Lower lobe of right lung (tissue), 2 donors: ENCODE measurements around the gene PGPEP1. TPM values are rescaled to one million over a fixed set of nuclear protein-coding genes. Genes with fewer than 3 reads are reported as not detected.

Source experiments
- ATAC-seq, 2 donors: fragments of 200-7000 bp; cut with Tn5 transposase; one replicate each; pipeline ENCODE4 v1.9.1; 2020 to 2022; ENCODE audit warnings: mild to moderate bottlenecking in 2 of 2, moderate library complexity in 2 of 2
- DNase-seq: peaks from one replicate; pipeline ENCODE4 v3.0.0-alpha.2; 2020
- H3K27ac ChIP-seq: fragments of 200-600 bp; one replicate; pipeline ENCODE4 v1.8.0; 2022
- H3K27me3 ChIP-seq: fragments of 200-600 bp; one replicate; pipeline ENCODE4 v1.8.0; 2022; ENCODE audit warnings: low read depth
- H3K36me3 ChIP-seq: fragments of 200-600 bp; one replicate; pipeline ENCODE4 v1.8.0; 2022; ENCODE audit warnings: mild to moderate bottlenecking
- H3K4me1 ChIP-seq: fragments of 200-600 bp; one replicate; pipeline ENCODE4 v1.8.0; 2022
- H3K4me3 ChIP-seq: fragments of 200-600 bp; one replicate; pipeline ENCODE4 v1.8.0; 2022; ENCODE audit warnings: mild to moderate bottlenecking
- H3K9me3 ChIP-seq: fragments of 200-600 bp; one replicate; pipeline ENCODE4 v1.8.0; 2022
- CTCF ChIP-seq: fragments of 200-600 bp; IDR thresholded peaks from one replicate; pipeline ENCODE4 v1.8.0; 2022; ENCODE audit warnings: antibody characterized with exemption, mild to moderate bottlenecking
- intact Hi-C: fragments of 100-400 bp; cut with DNase I; formaldehyde crosslinking; loops from one replicate; pipeline ENCODE4 v1.11.0; 2022
- total RNA-seq: library from RNA; stranded (reverse); fragmentation: NEBNext Ultra II Directional; extraction: Animal tissue kit (Norgen Biotek cat#: 25700); gene quantifications from one replicate; pipeline ENCODE4 v1.2.1, GENCODE V29; 2021
- donor health status: DM: no; HTN: yes; CAD: no; lungs with severe emphysema.

The PGPEP1 gene
- total RNA-seq, 1 donor from 2014 or later, result 40.9 TPM

- intact Hi-C loops, result no loop called here
- Histone ChIP-seq H3K9me3 (no peaks in the 10 kb centered on the region), H3K27ac (peak overlapping the region; percentile 27), H3K4me1 (peaks cover 34% of the 10 kb centered on the region), H3K4me3 (no peak overlapping the region), H3K27me3 (no peaks in the 10 kb centered on the region), H3K36me3 (peaks cover 2% of the 10 kb centered on the region)
- no peak for TF ChIP-seq CTCF
- peak; percentile 42 to 53 for ATAC-seq
- DNase-seq, result no peak
Measured at GRCh38 chr19:18368504-18369222, 28.3 kb downstream of the PGPEP1 start.

- TF ChIP-seq CTCF, result no peak
- H3K27ac ChIP-seq, result peak overlapping the region; percentile 78
- H3K4me1 ChIP-seq, result peaks cover 57% of the 10 kb centered on the region
- H3K9me3 ChIP-seq, result no peaks in the 10 kb centered on the region
- H3K27me3 ChIP-seq, result no peaks in the 10 kb centered on the region
- H3K4me3 ChIP-seq, result no peak overlapping the region
- H3K36me3 ChIP-seq, result no peaks in the 10 kb centered on the region
- no peak for ATAC-seq
- no peak for DNase-seq
- intact Hi-C loops, result no loop called here
Measured at GRCh38 chr19:18373407-18373891, 33.1 kb downstream of the PGPEP1 start.

GRCh38 chr19:18373892-18374629 lies 33.7 kb downstream of the PGPEP1 start:
- intact Hi-C loops, result no loop called here
- Histone ChIP-seq H3K9me3 (no peaks in the 10 kb centered on the region), H3K27ac (peak overlapping the region; percentile 78), H3K4me3 (no peak overlapping the region), H3K27me3 (no peaks in the 10 kb centered on the region), H3K36me3 (no peaks in the 10 kb centered on the region), H3K4me1 (peaks cover 62% of the 10 kb centered on the region)
- TF ChIP-seq CTCF, result no peak
- peak; percentile 92 to 97 for ATAC-seq
- peak; percentile 96 for DNase-seq

GRCh38 chr19:18377026-18377425 lies 36.6 kb downstream of the PGPEP1 start:
- ATAC-seq, result peak; percentile 48 to 69
- intact Hi-C loops, result no loop called here
- no peaks in the 10 kb centered on the region for H3K27me3 ChIP-seq
- peaks cover 84% of the 10 kb centered on the region for H3K4me1 ChIP-seq
- TF ChIP-seq CTCF, result no peak
- no peaks in the 10 kb centered on the region for H3K36me3 ChIP-seq
- H3K4me3 ChIP-seq, result no peak overlapping the region
- H3K9me3 ChIP-seq, result no peaks in the 10 kb centered on the region
- no peak for DNase-seq
- H3K27ac ChIP-seq, result peak overlapping the region; percentile 52

- peak; percentile 83 for DNase-seq
- H3K4me1 ChIP-seq, result peaks cover 61% of the 10 kb centered on the region
Measured at GRCh38 chr19:18379803-18380747, 39.7 kb downstream of the PGPEP1 start.

More at GRCh38 chr19:18379803-18380747, 39.7 kb downstream of the PGPEP1 start:
- Histone ChIP-seq H3K9me3 (no peaks in the 10 kb centered on the region), H3K27me3 (no peaks in the 10 kb centered on the region), H3K27ac (peak overlapping the region; percentile 70), H3K4me3 (no peak overlapping the region), H3K36me3 (no peaks in the 10 kb centered on the region)
- ATAC-seq, result peak; percentile 78 to 86
- no peak for TF ChIP-seq CTCF
- intact Hi-C loops, result no loop called here
